HG03097 (cell line): ENCODE measurements around the gene PRKCA.
"Not testable (repeated sequence)": the region's sequence is repeated elsewhere in the genome, so short reads cannot be mapped to it uniquely, and the experiment has no call there.

ENCODE experiments used
- ATAC-seq: cut with Tn5 transposase; IDR thresholded peaks from one replicate; pipeline ENCODE4 v1.9.1; 2021; ENCODE audit not compliant: unreplicated experiment, low FRiP score

Gene PRKCA

DNA sequence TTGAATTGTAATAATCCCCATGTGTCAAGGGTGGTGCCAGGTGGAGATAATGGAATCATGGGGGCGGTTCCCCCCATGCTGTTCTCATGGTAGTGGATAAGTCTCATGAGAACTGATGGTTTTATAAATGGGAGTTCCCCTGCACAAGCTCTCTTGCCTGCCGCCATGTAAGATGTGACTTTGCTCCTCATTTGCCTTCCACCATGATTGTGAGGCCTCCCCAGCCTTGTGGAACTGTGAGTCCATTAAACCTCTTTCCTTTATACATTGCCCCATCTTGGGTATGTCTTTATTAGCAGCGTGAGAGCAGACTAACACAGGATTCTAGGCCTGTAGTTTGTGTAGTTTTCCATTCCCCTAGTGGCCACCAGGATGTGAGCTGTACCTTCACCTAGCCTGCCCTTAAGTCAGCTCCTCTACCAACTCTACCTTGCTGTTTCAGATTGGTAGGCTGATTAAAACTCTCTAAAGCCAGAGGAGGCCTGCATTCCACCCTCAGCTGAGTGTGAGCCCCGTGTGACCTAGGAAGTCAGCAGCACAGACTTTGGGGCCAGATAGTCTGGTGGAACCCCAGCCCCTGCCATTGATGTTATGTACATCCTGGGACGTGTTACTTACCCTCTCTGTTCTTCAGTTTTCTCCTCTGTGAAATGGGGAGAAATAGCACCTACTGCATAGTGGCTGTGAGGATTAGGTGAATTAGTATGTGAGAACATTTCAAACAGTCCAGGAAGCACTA is 280.1 kb downstream of the PRKCA start:
- no peak for ATAC-seq

DNA sequence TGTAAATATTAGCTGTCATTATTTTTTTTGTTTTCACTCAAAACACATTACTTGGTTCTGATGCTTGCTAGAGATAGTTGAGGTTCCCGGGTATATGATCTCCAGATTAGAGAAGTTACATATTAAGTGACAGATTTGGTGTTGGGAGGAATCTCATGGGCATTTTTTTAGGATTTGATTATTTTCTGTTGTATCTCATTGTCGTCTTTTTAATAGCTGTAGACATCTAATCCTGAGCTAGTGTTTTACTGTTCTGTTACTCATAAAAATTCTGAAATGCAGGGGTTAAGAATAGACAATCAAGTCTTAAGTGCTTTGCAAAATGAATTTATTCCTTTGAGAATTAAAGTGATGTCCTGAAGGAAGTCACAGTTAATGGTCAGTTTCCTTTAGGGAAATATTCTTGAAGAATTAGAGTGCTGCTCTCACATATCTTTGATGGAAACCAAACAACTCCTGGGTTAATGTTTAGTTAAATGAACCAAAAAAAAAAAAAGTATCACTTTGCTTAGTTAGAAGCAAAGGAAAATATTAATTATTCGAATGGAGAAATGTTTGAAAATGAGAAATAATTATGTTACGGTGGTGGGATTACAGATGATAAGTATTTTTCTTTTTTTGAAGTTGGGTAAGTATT is 280.8 kb downstream of the PRKCA start:
- no peak for ATAC-seq

DNA sequence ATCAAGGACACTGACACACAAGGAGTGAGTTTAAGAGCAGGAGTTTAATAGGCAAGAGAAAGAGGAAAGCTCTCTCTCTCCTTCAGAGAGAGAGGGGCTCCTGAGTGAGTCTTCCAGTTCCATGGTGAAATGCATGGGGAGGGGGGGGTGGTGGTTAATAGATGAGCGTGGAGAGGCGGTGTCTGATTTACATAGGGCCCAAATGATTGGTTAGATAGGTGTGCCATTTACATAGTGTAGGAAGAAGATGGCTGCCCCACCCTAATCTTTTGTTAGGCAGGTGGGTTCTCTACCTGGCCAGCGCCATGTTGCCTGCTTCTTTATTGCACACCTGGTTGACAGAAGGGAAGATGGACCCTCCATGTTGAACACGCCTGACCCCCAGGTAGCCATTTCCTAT is 282.5 kb downstream of the PRKCA start:
- no peak for ATAC-seq

DNA sequence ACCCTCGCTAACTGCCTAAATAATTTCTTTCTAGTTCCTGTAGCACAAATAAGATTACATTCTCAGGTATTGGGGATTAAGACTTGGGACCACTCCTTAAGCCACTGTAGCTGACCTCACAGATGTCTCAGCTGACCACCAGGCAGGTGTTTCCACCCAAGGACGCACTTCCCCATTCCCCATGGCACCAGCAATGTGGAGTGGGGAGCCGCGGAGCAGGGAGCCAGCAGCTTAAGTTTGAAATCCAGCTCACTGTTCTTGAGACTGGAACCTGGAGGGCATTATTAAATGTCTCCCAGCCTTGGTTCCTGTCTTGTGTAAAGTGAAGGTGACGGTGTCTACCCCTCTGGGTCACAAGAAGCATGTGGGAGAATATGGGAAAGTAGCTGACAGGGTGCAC is 283.1 kb downstream of the PRKCA start:
- no peak for ATAC-seq

DNA sequence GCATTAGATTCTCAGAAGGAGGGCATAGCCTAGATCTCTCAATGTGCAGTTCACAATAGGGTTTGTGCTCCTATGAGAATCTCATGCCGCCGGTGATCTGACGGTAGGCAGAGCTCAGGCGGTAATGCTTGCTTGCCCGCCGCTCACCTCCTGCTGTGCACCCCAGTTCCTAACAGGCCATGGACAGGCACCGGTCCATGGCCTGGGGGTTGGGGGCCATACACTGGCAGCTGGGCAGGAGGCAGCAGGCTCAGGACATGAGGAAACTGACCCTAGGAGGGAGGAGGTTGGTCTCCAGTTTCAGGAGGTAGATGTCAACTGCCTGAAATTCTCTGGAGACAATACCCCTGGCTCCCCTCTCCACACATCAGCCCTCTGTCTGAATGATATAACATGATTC is 287.5 kb downstream of the PRKCA start:
- no peak for ATAC-seq

DNA sequence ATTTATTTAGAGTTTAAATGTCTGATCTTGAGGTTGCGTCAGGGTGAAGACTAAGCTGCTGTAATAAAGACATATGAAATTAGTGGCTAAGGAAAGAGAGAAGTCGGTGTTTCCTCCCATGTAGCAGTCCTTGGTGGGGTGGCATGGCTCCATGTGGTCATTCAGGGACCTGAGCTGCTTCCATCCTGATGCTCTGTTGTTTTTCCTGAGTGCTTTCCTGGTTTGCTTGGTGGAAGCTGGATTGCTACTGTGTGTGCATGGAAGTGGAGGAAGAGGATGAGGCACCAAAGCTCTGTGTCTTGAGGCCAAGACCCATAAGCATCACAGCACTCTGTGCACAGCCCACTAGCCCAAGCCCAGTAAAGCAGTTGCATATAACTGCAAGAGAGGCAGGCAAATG is 290.7 kb downstream of the PRKCA start:
- no peak for ATAC-seq

DNA sequence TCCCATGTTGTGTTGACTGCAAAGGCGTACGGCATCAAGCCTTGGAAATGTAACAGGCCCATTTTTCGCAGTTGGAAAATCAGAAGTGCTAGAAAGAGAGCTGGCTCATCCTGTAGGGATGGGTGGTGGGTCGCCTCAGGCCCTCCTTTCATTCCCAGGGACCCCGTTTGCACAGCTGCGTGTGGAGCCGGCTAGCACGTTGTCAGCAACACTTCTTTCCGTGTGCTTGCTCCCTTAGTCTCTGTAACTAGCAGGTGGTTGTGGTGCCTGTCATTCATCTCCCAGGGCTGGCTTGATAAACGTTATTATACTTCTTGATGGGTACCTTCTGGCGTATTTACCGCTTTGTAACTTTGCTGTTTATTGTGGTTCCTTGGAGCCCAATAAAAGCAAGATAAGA is 293.5 kb downstream of the PRKCA start:
- no peak for ATAC-seq

DNA sequence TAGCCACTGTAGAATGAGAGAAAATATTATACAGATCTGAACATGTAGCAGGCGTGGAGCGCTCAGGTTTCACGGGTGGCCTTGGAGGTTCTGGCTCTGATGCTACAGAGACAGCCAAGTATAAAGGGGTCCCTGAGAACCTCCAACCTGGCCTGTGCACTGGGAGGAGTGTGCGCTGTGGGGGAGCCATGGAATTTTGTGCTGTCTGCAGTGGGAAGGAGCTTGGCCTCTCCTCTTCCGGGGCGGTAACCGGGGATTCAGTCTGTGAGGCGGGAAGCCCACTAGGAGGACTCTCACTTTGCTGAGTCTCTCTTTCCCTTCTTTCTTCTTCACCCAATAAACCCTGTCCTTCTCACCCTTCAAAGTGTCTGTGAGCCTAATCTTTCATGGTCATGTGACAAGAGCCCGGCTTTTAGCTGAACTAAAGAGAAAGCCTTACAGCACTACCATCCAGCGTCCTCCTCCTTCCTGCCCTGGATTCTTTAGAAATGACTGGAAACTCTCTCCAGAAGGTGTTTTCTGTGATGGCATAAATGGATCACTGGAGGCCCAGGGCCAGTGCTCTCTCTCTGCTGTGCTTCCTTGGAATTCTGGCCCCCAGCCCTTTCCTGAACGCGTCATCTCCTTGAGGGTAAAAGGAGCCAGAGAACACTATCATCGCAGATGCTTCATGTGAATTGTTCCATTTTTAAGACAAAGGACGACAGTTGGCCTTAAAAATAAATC is 300.4 kb downstream of the PRKCA start:
- no peak for ATAC-seq

DNA sequence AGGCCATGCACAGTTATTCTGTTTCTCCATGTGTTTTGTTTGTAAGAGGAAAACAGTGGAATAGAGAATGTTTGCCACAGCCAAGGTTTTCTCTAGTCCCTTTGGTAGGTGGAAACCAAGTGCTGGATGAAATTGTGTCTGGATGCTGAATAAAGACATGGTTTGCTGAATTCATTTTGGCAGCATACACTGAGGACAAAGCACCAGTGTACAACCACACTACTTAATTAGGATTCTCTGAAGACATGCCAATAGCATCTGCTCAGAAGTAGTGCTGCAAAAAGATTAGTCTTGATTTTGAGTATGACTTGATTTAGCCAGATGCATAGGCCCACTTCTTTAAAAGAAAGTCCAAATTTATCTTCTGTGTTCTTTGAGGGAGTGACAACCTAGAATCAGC is 302.0 kb downstream of the PRKCA start:
- no peak for ATAC-seq

DNA sequence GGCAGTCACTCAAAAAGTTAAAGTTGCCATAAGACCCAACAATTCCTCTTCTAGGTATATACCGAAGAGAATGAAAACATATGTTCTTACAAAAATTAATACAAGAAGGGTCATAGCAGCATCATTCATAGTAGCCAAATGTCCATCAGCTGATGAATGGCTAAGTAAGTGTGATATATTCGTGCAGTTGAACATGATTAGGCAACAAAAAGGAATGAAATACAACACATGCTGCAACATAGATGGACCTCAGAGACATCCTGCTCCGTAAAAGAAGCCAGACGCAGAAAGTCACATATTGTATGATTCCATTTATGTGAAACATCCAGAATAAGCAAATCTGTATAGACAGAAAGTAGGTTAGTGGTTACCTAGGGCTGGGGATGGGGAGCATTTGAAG is 303.1 kb downstream of the PRKCA start:
- ATAC-seq: no peak

DNA sequence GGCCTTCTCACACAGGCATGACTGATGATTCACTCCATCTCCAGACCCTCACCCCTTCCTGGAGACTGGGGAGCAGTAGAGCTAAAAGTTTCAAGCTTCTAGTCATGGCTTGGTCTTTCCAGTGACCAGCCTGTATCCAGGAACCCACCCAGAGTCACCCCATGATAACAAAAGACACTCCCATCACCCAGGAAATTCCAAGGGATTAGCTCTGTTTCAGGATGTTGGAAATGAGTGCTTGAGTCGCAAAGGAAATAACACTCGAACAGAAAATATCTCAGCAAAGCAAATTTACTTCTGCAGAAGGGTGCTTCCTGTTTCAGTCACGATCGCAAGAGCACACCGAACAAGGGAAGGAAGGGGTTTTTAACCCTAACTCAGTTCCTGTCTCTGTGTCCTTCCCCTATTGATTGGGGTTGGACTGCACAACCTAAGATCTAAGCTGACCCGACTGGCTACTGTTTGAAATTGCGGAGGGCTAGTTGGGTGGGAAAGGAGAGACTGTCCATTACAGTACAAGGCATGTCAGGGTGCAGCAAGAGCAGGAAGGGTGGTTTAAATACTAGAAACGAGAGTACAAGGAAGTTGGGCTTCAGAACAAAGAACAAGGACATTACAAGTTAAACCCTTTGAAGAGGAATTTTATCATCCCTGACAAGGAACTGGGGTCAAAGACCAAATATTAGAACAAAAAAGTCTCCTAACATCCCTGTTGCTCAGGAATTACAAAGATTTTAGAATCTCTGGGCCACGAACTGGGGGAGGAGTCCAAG is 308.1 kb downstream of the PRKCA start:
- ATAC-seq: no peak

DNA sequence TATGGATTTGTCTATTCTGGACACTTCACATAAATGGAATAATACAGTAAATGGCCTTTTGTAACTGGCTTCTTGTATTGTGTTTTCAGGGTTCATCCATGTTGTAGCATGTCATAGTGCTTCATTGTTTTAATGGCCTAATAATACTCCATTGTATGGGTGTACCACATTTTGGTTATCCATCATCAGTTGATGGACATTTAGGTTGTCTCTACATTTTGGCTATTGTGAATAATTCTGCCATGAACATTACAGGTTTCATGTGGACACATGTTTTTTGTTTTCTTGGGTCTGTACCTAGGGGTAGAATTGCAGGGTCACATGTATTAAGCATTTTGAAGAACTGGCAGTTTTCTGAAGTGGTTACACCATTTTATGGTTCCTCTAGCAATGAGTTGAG is 309.0 kb downstream of the PRKCA start:
- ATAC-seq: no peak

DNA sequence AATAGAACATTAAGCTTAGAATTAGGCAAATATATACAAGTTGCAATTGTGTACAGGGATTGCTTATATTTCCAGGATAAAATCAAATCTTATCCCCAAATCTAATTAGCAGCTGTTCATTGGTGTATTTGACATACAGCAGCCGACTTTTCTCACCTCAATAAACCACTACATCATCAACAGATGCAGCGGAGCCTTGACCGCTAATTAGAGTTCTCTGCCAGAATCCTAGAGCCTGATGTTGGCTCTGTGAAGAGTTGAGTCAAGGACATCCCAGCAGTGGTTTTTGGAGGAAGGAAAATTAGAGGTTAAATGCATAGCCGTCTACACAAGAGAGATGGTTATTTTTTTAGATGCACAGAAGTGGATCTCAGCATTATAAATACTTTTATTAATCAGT is 310.6 kb downstream of the PRKCA start:
- no peak for ATAC-seq

DNA sequence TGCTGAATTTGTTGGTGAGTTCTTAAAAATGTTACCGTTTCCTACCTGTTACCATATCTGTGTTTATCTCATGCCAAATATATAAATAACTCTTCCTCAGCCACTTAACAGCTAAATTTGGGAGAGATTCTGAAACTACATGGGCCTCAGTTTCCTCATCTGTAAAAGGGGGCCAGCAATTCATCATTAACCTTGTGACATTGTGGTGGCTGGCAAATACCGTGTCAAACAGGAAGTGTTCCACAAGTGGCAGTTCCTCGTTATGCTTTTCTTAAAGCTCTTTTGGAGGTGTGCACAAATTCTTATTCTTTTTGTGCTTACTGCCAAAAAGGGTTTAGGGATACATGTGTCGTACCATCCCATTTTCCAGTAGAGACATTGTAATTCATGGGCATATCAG is 312.1 kb downstream of the PRKCA start:
- no peak for ATAC-seq

DNA sequence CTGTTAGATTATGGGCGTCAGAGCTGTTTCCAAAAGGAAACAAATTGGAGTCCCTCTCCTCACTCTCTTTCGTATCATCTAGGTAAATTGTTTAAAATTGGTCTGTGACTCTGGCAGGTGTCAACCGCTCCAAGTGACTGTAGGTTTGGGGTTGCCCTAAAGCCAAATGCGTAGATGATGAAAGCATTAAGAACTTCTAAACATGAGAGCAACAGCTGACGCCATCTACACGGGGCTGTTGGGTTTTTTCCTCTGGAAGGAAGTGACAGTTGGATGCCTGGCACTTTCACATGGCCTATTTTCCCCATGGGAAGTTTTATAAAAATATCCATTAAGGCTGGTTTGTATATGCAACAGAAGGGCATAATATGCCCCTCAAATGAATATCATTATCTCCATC is 316.8 kb downstream of the PRKCA start:
- no peak for ATAC-seq

DNA sequence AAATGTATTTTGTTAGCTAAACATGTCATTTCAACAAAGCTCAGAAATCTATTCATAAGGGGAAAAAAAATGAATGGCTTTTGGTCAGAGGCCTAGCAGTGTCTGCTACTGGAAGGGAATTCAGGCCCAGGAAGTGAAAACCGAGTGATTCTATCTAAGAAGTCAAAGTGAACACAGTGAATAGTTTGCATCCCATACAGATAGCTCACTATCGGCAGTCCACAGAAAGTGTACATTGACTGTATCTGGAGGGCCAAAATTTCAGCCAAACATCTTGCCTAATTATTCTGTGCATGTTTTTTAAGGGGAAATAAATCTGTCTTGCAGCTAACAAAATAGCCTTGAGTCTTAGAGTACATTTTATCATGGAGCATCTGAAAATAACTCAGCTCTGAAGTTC is 318.1 kb downstream of the PRKCA start:
- no peak for ATAC-seq

DNA sequence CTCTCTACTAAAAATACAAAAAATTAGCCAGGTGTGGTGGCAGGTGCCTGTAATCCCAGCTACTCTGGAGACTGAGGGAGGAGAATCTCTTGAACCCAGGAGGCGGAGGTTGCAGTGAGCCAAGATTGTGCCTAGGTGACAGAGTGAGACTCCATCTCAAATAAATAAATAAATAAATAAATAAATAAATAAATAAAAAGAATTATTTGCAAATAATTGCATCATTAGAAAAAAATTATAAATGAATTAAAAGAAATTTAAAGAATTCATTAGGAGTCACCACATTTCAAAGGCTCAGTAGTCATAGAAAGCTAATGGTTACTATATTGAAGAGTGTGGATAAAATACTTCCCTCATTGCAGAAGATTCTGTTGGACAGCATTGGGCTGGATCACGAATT is 322.2 kb downstream of the PRKCA start:
- not testable (repeated sequence) for ATAC-seq

DNA sequence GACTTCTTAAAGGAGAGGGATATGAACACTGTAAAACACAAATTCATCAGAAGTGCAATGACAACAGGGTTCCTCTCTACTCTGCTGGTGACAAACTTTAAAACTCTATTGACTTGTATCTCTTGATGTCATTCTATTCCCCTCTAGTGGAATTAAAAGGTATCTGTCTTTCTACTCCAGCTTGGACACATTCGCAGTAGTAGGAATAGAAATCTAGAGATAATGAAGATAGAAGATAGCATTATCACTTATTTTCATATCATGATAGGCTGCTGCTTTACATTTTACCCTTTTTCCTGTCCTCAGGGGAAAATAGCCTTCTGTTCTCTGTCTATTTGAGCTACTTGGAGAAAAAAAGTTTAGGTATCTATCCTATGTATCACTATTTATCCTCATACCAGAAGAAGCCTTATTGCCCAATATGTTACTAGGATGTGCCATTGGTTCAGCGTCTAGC is 322.9 kb downstream of the PRKCA start:
- no peak for ATAC-seq

DNA sequence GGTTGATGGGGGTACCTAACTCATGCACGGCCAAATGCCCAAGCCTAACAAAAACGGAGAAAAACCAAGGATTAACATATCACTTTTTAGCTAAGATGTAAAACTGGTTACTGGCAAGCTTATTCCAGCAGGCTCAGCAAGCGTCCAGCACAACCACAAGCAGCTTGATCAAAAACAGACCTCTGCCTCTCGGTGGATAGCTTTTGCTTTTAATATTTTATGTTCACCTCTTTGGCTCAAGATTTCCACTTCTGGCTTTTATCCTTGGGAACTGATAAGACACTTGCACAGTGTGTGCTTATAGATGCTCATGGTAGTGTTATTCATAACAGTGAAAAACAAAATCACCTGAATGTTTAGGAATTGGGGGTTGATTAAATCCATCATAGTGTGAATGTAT is 325.6 kb downstream of the PRKCA start:
- no peak for ATAC-seq

DNA sequence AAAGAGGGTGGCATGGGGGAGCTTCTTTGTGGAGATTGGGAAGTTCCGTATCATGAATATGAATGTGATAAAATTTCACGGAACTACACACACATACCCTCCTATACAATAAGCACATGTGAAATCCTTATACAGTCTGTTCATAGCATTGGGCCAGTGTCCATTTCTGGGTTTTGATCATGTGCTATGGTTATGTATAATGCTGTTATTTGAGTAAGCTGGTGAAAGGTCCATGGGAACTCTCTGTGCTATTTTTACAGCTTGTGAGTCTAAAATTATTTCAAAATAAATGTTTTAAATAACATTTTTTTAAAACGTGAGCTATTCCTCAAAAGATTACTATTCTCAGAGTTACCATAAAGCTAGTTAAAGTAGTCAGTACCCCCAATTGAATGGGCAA is 327.3 kb downstream of the PRKCA start:
- no peak for ATAC-seq

DNA sequence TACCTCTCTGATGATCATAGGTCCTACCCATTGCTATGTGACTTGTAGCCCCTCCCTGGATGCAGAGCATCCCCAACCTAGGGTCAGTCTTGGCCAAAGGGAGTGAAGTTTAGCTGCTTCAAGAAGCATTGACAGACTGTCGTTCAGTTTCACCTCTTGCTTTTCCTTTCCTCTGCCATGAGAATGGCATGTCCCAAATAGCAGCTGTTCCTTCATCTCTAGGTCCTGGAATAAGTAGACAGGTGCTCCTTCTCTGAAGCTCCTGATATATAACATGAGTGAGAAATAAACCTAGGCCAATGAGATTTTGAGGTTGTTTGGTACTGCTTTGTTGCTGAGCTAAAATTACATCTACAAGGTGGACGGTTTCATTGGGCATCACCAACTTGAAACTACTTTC is 328.0 kb downstream of the PRKCA start:
- no peak for ATAC-seq
